Fibroblast of skin of left quadriceps (primary cell): ENCODE results near the gene FOXN3.
A peak's percentile ranks its signal among the peaks of the same experiment; 100 is the strongest.

Source experiments
- DNase-seq, 2 experiments: peaks; one replicate each; pipeline ENCODE4 v3.0.0-alpha.2; 2013; ENCODE audit warnings: low read depth in 2 of 2

The FOXN3 gene

DNA sequence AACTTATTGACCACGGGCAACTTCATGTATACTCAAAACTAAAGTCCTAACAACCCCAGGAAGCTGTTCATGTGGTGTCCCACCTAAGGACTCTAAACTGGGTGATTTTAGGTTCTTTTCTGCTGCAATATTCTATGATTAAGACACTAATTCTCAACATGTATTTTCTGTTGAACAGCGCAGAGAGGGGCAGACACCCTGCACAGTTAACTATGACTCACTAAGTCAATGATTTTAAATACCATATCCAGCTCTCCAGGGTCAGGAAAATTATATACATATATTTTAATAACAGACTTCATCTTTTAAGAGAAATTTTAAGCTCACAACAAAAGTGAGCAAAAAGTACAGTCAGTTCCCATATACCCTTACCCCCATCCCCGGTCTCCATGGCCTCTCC, 85.0 kb downstream of the FOXN3 start:
- DNase-seq: no peak

DNA sequence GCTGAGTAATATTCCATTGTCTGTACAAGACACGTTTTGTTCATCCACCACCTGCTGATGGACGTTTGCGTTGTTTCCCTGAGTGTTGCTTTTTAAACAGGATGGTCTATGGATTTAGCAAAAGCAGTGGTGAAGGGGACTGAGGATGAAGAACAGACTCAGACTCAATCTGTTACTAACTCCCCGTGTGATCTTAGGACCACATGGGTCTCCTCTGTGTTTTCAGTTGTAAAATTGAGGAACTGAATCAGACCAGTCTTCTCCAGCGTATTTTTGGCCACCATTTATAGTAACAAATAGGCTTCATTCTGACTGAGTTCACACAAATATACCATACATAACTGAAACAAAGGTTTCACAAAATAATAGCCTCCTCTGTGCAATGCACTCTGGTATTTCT, 85.6 kb downstream of the FOXN3 start:
- DNase-seq: no peak

DNA sequence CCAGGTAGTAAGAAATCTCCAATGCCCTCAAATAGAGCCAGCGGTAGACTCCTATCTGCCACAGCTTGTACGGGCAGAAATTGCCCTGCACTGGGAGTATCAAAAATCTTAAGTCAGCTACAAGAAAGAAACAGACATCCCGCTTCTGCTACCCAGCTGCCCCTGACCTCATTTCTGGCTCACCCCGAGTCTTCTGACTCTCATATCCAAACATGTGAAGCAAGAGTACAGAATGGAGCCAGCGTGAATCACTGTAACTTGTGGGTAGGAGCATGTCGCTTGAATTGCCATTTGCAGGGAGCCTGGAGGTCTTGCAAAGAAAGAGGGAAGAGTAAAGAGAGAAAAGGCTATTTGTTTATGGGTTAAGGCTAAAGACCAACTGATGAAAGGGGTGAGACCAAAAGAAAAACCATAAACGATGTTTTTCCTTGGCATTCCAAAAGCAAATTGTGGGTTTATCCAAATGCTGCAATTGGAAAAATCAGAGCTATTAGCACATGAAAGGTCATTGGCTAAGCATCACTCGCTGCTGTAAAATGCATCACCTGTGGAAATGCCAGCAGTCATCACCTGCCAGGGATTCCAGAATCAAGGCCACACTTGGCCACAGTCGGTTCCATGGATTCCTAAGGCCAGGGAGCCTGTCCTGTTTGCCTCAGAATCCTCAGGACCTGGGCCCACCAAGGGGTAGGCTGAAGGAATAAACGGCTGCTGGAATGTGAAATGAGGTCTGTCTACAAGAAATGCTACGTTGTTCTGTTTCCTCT, 86.6 kb downstream of the FOXN3 start:
- DNase-seq: peak; percentile 37 to 50

DNA sequence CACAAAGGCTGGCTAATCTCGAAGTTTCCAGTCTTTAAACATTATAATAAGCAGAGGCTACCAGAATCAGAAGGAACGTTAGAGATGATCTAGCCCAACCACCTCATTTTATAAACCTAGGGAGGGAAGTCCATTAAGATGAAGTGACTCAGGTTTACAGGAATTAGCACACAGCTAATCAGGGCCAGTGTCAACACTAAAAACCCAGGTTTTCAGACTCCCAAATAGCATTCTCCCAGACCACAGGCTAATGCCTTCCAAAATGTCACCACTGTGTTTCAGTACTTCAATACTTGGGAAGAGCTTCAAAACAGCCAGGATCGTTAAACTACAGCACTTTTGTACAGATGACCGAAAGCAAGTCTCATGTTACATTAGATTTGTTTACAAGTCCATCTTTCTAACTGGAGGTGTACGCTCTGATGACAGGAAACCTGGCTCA, 89.2 kb downstream of the FOXN3 start:
- no peak for DNase-seq

DNA sequence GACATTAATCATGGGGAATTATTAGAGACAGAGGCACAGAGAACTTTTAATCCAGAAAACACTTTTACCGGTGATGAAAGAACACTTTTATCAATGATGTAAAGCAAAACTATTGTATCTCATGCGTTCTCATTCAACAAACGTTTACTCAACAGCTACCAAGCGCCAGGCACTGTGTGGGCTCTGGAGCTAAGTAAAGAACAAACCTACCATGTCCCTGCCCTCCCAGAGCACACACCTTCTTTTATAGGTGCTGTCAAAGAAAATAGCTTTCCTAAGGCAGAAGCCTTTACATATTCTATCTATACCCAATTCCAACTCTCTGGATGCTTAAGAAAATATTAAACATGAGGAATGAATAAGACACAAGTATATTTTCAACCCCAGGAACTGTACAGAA, 91.1 kb downstream of the FOXN3 start:
- no peak for DNase-seq

DNA sequence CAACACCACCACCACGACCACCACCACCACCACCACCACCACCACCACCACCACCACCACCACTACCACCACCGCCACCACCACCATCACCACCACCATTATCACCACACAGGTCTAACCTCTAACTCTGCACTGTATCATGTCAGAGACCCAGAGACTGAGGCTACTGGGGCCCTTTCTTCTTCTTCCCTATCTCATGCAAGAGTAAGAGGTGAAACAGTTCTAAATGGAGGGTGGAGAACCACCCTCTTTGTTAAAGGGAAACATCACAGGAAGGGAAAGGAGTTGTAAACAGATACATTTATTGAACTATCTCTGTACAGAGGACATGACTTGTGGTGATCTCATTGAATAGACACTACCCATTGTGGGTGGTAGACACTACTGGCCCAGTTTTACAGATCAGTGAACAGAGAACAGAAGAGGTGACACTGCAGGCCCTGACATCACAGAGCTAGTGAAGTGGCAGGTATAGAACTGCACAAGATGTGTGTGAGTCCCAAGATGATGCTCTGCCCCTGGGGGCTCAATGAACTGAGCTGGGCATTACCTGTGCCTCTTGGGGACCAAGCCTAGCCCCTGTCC, 91.6 kb downstream of the FOXN3 start:
- no peak for DNase-seq

DNA sequence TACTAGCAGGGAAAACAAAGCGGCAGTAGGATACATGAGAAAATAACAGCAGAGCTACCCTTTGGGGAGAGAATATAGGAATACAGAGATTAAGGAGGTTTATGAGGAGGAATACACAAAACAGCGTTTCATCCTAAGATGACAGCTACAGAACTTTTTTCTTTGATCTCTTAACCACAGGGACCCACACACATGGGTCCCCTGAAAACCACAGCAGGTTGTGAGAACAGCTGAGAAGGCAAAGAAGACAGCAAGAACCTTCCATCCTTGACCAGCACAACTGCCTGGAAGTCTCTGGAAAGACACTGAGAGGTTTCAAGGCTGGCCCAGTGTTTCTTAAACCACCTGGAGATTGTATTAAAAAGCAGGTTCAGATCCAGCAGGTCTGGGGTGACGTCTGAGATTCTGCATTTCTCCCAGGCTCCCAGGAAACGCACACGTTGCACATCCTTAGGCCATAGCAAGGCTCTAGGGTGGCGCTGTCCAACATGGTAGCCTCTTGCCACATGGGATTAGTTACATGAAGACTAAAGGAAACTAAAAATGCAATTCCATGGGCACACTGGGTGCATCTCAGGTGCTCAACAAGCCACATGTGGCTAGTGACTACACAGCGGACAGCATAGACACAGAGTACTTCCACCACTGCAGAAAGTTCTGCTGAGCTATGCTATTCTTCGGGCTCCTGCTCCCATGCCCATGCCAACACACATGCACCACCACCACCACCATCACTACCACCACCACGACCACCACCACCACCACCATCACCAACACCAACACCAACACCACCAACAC, 92.3 kb downstream of the FOXN3 start:
- DNase-seq: no peak

DNA sequence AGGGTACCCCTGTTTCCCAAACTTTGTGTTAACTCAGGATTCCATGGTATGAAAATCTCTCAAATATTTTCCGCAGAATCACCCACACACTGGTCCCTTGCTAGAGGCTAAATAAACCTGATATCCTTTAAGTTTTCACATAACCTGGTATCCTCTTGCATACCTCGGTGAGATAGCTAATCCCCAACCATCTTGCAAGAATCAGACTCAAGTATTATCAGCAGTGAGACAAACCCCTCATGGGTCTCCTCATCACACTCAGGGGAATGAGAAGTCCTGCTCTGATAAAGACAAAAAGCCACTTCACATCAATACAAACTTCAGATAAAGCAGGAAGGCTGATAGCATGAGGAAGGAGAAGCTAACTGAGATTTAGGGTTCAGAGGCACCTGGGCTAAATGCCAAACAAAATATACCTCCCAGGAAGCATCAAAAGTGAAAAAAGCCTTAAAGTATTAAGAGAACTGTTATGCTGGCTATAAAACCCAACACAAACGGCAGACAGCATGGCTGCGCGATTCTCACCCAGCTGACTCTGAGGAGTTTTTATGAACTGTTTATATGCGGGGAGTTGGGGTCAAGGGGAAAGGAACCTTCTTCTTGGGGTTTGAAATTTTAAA, 96.5 kb downstream of the FOXN3 start:
- no peak for DNase-seq

DNA sequence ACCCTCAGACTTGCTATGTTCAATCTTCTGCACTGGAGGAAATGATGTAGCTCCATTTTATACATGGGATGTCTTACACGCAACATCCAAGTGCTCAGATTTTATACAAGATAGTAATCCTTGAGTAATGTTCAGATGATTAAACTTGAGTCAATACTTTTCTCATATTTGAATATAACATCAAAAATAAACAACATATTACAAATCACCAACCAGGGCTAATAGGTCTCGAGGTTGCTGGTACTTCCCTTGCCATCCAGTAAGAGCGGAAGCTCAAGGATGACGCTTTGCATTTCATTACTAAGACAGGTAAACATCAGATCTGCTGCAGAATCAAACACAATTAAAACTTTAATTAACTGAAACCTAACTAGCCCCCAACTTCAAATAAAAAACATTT, 97.3 kb downstream of the FOXN3 start:
- DNase-seq: no peak

DNA sequence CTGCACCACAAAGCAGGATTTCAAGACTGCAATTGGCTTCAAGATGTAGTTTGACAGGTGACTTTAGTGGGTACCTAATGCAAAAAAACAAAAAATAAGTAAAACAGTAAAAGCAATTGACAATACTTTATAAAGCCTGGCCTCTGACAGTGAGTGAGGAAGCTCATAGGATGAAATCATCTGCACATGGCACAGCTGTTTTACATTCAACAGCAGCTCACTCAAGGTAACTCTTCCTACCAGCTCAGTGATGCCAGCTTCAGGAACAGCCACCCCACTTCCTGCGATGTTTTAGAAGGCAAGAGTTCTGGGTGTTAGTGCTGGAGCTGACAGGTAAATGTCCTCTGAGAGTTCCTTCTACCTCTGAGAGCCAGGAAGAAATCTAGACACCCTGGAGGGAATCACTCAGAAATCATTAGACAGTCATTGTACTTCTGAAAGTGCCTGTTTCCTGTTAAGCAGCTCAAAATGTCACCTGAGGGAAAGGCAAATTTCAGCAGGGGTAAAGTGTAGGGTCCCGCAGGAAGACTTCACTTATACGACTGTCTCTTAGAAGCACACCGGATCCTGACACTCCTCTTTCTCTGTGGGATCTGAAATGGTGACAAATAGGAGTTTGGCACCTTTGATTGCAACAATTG, 99.9 kb downstream of the FOXN3 start:
- no peak for DNase-seq

DNA sequence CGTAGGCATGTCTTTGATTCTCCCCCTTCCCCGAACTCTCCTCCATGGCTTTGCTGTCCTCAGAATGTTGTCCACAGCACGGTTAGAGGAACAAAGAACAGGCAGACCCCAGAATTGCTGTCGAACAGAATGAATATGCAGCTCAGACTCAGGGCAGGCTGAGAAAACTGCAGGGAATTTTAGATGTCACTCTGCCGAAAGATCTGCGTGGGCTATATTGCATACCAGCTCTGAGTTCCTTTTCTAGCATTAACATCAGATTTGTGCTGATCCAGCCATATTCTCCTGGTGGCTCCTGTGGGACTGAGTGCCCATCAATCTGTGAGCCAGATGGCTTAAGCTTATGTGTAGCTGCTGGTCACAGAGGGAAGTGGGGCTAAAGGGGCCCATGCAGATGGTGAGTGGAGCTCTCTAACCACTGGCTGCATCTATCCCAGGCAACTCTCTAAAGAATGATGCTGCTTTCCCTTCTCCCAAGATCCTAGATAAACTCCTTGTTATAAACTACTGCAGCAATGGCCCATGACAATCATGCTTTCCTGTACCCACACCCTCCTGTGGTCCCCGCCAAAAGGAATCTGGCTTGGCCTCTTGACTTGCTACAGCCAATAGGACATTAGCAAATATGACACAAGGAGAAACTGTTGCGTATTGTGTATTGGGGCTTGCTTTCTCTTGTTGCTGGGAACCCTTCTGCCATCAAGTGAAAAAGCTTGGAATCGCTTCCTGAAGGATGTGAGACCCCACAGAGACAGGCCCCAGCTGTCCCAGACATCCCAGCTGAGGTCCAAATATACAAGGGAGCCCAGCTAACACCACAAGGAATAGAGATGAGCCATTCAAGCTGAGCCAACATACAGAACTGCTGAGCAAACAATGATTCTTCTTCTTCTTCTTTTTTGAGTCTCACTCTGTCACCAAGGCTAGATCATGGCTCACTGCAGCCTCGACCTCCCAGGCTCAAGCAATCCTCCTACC, 101.3 kb downstream of the FOXN3 start:
- DNase-seq: no peak

DNA sequence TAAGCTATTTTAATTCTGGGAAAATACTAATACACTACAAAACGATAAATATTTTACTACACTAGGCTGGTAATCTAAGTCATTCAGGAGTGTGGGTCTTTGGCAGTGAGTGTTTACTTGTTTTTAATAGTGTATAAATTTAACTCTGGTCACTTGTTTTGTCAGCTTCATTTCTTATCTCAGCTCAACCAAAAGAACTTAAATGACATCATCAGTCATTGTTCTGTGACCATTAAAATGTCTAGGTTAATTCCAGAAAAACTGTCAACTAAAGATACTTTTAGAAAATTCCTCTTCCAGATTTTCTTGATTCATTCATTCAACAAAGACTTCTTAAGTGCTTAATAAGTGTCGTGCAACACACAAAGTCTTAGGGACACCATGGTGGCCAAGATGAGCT, 102.8 kb downstream of the FOXN3 start:
- DNase-seq: no peak

DNA sequence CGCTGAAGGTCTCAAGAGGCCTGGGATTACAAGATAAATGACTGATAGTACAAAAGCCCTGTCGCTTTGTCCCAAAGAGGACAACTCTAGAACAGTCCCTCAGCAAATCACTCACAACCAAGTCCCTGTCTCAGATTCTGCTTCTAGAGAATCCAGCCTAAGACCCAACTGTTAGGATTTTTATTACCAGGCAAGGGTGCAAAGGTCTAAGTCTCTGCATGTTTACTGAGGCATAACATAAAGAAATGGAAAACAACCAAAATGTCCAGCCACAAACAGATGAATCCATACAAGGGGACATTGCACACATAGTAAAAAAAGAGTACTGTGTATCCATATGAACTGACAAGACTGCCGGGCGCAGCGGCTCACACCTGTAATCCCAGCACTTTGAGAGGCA, 104.1 kb downstream of the FOXN3 start:
- no peak for DNase-seq

DNA sequence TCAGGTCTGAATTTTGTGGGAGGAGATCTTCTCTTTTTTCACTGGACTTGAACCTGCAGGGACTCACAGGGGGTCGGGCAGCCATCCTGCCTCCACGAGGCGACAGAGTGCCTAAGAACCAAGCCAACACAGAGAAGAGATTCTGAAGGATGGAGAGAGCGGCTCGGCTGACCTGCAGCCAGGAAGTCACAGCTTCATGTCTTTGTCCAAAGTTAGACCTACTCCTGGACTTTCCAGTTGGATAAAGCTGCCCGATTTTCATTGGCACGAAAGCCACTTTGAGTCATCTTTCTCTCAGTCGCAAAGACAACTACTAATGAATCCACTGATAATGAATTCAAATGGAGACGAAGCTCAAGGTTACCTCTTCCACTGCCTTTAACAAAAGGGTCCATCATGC, 106.8 kb downstream of the FOXN3 start:
- DNase-seq: no peak

DNA sequence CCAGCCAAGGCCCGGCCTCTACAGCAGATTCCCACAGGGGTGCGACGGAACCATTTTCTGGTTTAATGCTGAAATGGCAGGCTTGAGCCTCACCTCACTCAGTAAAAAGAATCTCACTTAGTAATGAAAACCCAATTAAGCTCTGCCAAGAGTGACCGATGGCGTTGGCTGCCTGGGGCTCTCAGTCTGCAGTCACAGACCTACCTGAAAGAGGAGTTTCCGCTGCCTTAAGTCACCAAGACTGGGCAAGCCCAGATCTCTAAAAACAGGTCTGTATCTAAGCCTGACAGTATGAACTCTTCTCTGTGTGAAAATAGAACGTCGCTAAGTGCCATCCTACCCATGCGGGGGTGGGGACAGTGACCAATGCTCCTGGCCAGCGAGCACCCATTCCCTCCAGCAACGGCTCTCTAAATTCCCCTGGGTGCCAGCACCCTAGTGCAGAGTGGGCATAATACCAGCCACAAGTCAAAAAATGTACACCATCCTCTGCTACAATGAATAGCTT, 107.3 kb downstream of the FOXN3 start:
- no peak for DNase-seq

DNA sequence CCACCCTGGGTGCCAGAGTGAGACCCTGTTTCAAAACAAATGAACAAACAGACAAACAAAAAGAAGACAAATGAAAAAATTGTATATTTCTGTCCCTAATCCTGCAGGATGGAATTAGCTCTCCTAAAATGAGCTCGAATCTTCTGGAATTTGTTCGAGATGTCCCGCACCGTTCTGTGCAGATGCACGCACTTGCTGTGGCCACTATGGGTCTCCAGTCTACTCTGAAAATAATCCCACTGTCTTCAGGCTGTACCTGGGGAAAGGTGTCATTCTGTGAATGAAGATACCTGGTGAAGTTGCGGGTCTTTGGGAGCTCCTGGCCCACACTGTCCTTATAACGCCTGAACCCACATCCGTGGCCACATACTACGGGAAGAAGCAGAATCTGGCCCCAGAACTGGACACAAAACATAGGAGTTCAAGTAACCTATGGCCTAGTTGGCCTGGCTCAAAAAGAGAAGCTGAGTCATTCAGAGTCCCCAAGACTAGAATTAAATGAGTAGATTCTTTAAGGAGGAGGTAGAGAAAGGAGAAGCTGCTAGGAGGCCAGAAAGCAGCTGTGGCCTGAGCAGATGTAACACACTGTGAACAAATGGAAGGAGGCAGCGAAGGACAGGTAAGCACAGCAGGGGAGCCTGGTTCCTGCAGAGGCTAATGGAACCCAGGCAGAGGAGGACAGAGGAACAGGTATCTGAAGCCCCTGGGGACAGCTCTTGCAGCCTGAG, 108.6 kb downstream of the FOXN3 start:
- DNase-seq: no peak

DNA sequence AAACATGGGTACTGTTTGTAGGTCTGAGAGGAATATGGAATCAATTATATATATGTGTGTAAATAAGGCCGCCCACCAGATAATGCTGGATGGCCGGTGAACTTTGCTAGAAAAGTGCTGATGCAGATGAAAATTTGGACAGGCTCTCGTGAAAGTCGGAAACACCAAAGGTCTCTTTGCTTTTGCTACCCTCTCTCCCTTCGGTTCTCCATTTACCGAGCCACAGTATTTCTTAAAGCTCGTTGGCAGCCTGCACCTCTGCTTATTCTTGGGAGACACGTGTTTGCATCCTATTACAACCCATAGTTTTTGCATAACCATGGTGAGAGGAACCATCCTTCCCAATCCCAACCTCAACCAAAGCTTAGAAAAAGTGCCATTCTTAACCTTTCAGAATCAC, 109.6 kb downstream of the FOXN3 start:
- DNase-seq: no peak

DNA sequence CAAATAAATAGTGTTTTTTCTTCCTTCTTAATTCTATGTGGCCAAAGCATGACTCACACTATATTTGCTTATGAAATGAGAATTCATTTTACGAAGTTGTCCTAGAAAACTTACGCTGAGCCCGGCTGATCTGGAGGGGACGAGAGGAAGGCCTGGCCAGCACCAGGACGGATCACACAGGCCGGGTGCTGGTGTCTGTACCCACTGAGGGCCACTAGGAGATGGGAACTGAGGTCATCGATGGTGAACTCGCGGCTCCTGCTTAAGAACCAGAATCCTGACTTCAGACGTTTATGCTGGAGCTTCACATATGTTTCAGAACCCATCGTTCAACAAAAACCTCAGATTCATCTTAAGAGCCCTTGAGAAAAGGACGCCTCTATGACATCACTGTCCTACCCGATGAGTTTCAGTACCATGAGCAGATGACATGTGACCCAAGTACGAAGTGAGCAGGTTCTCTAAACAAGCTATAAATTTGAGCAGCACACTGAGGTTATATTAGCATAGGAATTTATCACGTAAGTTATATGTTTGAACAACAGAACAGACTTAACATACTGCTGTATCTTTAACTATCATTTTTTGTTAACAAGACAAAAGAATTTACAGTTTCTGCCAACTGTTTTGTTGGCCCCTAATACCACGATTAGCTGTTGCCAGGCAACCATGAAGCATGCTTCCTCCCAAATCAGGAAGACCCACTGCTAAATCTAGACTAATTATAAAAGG, 111.9 kb downstream of the FOXN3 start:
- peak; percentile 48 to 49 for DNase-seq

DNA sequence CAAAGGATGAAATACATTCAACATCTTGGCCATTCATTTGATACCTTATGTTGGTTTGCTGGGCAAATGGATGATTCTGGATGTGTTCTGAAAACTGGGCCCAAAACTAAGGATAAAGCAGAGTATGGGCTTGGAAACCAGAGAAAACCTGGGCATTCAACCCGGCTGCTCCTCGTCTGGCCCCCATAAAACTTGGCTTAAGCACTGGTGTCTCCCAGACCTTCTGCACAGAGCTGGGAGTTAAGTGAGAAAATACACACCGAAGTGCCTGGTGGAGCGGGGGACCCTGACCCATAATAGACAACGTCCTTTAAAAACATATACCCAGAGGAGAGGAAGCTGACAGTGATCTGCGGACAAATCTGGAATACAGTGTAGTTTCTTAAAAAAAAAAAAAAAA, 112.5 kb downstream of the FOXN3 start:
- DNase-seq: no peak
